SH-SY5Y (cell line): Measurements from ENCODE around the gene PNMT.

Source experiments
- GATA2 ChIP-seq: IDR thresholded peaks from 2 replicates; pipeline ENCODE4 v1.6.1; 2011; ENCODE audit warnings: mild to moderate bottlenecking, low read depth, low read length
- GATA3 ChIP-seq: IDR thresholded peaks from 2 replicates; pipeline ENCODE4 v1.6.1; 2011; ENCODE audit warnings: low read depth, mild to moderate bottlenecking, low read length, moderate library complexity

DNA sequence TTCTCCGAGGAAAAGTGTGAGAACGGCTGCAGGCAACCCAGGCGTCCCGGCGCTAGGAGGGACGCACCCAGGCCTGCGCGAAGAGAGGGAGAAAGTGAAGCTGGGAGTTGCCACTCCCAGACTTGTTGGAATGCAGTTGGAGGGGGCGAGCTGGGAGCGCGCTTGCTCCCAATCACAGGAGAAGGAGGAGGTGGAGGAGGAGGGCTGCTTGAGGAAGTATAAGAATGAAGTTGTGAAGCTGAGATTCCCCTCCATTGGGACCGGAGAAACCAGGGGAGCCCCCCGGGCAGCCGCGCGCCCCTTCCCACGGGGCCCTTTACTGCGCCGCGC, 31.5 kb downstream of the PNMT start, which contains the start of gene ERBB2:
- TF ChIP-seq GATA3 (no peak), GATA2 (no peak)
